ENCODE data around the gene INAFM2.

INAFM2 gene

GRCh38 chr15:40365624-40366456, 42.3 kb downstream of the INAFM2 start:
- no peak for DNase-seq

GRCh38 chr15:40366457-40367370, 43.2 kb downstream of the INAFM2 start:
- DNase-seq, result no peak

GRCh38 chr15:40367371-40367685, 43.8 kb downstream of the INAFM2 start:
- DNase-seq, result no peak

- peak; percentile 85 for DNase-seq
These were observed 44.5 kb downstream of the INAFM2 start for GRCh38 chr15:40367686-40368611.

- no peak for DNase-seq
These were observed 45.4 kb downstream of the INAFM2 start for GRCh38 chr15:40368719-40369473.

GRCh38 chr15:40369474-40369869, 46.0 kb downstream of the INAFM2 start:
- DNase-seq, result no peak

- DNase-seq, result no peak
These were observed 46.5 kb downstream of the INAFM2 start for GRCh38 chr15:40369971-40370370.

GRCh38 chr15:40372981-40373380, 49.5 kb downstream of the INAFM2 start:
- no peak for DNase-seq
